ENCODE data around the gene PRR19. TPM values are rescaled to one million over a fixed set of nuclear protein-coding genes. Genes with fewer than 3 reads are reported as not detected.

PRR19 gene
- total and polyA plus RNA-seq, 10 donors = 0.33 to 1.2 (median 0.54) TPM; not detected in 2

- DNase-seq = no peak
- TF ChIP-seq POLR2A (IDR thresholded peaks at IDR 0.05) = no peak
- no peak for TF ChIP-seq POLR2AphosphoS5 (IDR thresholded peaks at IDR 0.05)
- no peak for TF ChIP-seq CTCF (IDR thresholded peaks at IDR 0.05 in 8 of 11, conservative IDR thresholded peaks at IDR 0.05 in 3 of 11)
- intact Hi-C loops (cut with DNase I; ENCODE audit: low total_unique reads) = no loop called here
- no peaks in the 10 kb centered on the region for H3K4me1 ChIP-seq
- no peak overlapping the region for H3K4me3 ChIP-seq
- peaks cover 0 to 90% (median 36%) of the 10 kb centered on the region in 6 donors for H3K36me3 ChIP-seq
- no peaks in the 10 kb centered on the region for H3K9me3 ChIP-seq
- no peaks in the 10 kb centered on the region for H3K27me3 ChIP-seq (replicated peaks in 1 of 7)
- WGBS, 5 donors = 96 to 98% (median 96%) methylated on average over 6 to 12 of the region's 12 CpGs
- H3K27ac ChIP-seq = no peak overlapping the region
Observed at GRCh38 chr19:42355896-42356295, 54.0 kb downstream of the PRR19 start.

- intact Hi-C loops (cut with DNase I; ENCODE audit: low total_unique reads) = no loop called here
- DNase-seq = no peak
Observed at GRCh38 chr19:42356686-42357085, 54.8 kb downstream of the PRR19 start.

GRCh38 chr19:42357290-42357689 is 55.4 kb downstream of the PRR19 start:
- no peak for TF ChIP-seq CTCF (IDR thresholded peaks at IDR 0.05 in 8 of 11, conservative IDR thresholded peaks at IDR 0.05 in 3 of 11)
- intact Hi-C loops (cut with DNase I; ENCODE audit: low total_unique reads) = no loop called here
- no peaks in the 10 kb centered on the region for H3K27me3 ChIP-seq (replicated peaks in 1 of 7)
- no peaks in the 10 kb centered on the region for H3K4me1 ChIP-seq
- H3K27ac ChIP-seq = no peak overlapping the region
- no peaks in the 10 kb centered on the region for H3K9me3 ChIP-seq
- H3K36me3 ChIP-seq = peaks cover 0 to 90% (median 34%) of the 10 kb centered on the region in 6 donors
- H3K4me3 ChIP-seq = no peak overlapping the region
- no peak for DNase-seq
- 78 to 94% (median 92%) methylated on average over 4 to 12 of the region's 12 CpGs for WGBS, 5 donors

More at GRCh38 chr19:42356686-42357085, 54.8 kb downstream of the PRR19 start:
- no peak for TF ChIP-seq POLR2AphosphoS5 (IDR thresholded peaks at IDR 0.05)
- TF ChIP-seq CTCF (IDR thresholded peaks at IDR 0.05 in 8 of 11, conservative IDR thresholded peaks at IDR 0.05 in 3 of 11) = no peak
- no peak for TF ChIP-seq POLR2A (IDR thresholded peaks at IDR 0.05)
- H3K4me1 ChIP-seq = no peaks in the 10 kb centered on the region
- H3K36me3 ChIP-seq = peaks cover 0 to 90% (median 36%) of the 10 kb centered on the region in 6 donors
- 94 to 99% (median 97%) methylated on average over 11 to 15 of the region's 15 CpGs for WGBS, 5 donors
- H3K4me3 ChIP-seq = no peak overlapping the region
- no peak overlapping the region for H3K27ac ChIP-seq
- H3K27me3 ChIP-seq (replicated peaks in 1 of 7) = no peaks in the 10 kb centered on the region
- H3K9me3 ChIP-seq = no peaks in the 10 kb centered on the region

Small RNA genes within 50 kb of the gene (microRNA-seq; reads per million reads assigned to microRNA genes)
- 0 to 0.35 (median 0) reads per million in 3 donors for gene MIR8077

Small RNA genes within 50 kb of the gene (small RNA-seq; reads per million reads assigned to genes)
- gene MIR8077 = 0 reads per million in 4 donors

Other genes starting within 250 kb of the PRR19 start
- 1 to 10 TPM in 6 of 7 donors, under 1 TPM in 1; 0.98 to 4.7 (median 2.2) TPM for gene GRIK5, start 231.9 kb upstream of the PRR19 start, total RNA-seq
- 1 to 10 TPM in 2 of 3 donors, under 1 TPM in 1; 0.94 to 1.4 (median 1.4) TPM for gene GRIK5, start 231.9 kb upstream of the PRR19 start, polyA plus RNA-seq
- 10 to 100 TPM; 12.0 to 21.0 (median 17.4) TPM for gene ZNF574, start 226.0 kb upstream of the PRR19 start, total RNA-seq
- gene ZNF574, start 226.0 kb upstream of the PRR19 start, polyA plus RNA-seq = 10 to 100 TPM in 1 of 3 donors, 1 to 10 TPM in 2; 4.7 to 10.5 (median 4.9) TPM
- gene POU2F2, start 169.7 kb upstream of the PRR19 start, total RNA-seq = 10 to 100 TPM; 22.7 to 67.4 (median 45.4) TPM
- 10 to 100 TPM; 22.3 to 48.5 (median 33.3) TPM for gene POU2F2, start 169.7 kb upstream of the PRR19 start, polyA plus RNA-seq
- gene DEDD2, start 84.5 kb upstream of the PRR19 start, total RNA-seq = 10 to 100 TPM; 43.3 to 73.9 (median 48.5) TPM
- 10 to 100 TPM; 24.7 to 52.1 (median 29.4) TPM for gene DEDD2, start 84.5 kb upstream of the PRR19 start, polyA plus RNA-seq
- gene ZNF526, start 81.8 kb upstream of the PRR19 start, total RNA-seq = 10 to 100 TPM in 4 of 7 donors, 1 to 10 TPM in 3; 6.5 to 15.0 (median 10.2) TPM
- 1 to 10 TPM; 1.9 to 6.1 (median 2.8) TPM for gene ZNF526, start 81.8 kb upstream of the PRR19 start, polyA plus RNA-seq
- gene GSK3A, start 59.5 kb upstream of the PRR19 start, total RNA-seq = 10 to 100 TPM; 20.8 to 33.1 (median 31.1) TPM
- 10 to 100 TPM; 22.7 to 39.3 (median 26.4) TPM for gene GSK3A, start 59.5 kb upstream of the PRR19 start, polyA plus RNA-seq
- gene ERF, start 47.0 kb upstream of the PRR19 start, total RNA-seq = 10 to 100 TPM; 36.8 to 73.1 (median 56.4) TPM
- 10 to 100 TPM; 13.5 to 49.7 (median 17.7) TPM for gene ERF, start 47.0 kb upstream of the PRR19 start, polyA plus RNA-seq
- 100 to 1,000 TPM in 1 of 7 donors, 10 to 100 TPM in 6; 63.8 to 100 (median 76.7) TPM for gene CIC, start 32.9 kb upstream of the PRR19 start, total RNA-seq
- 10 to 100 TPM; 12.5 to 43.6 (median 16.8) TPM for gene CIC, start 32.9 kb upstream of the PRR19 start, polyA plus RNA-seq
- 10 to 100 TPM; 13.7 to 20.3 (median 15.5) TPM for gene PAFAH1B3, start 492 bp downstream of the PRR19 start, total RNA-seq
- 10 to 100 TPM; 24.3 to 34.3 (median 29.9) TPM for gene PAFAH1B3, start 492 bp downstream of the PRR19 start, polyA plus RNA-seq
- gene TMEM145, start 11.2 kb downstream of the PRR19 start, total RNA-seq = 1 to 10 TPM in 2 of 7 donors, under 1 TPM in 4, not detected in 1; 0.28 to 2.3 (median 0.79) TPM
- under 1 TPM; 0.13 to 0.43 (median 0.21) TPM for gene TMEM145, start 11.2 kb downstream of the PRR19 start, polyA plus RNA-seq
- 10 to 100 TPM; 15.3 to 26.2 (median 22.5) TPM for gene MEGF8, start 23.5 kb downstream of the PRR19 start, total RNA-seq
- gene MEGF8, start 23.5 kb downstream of the PRR19 start, polyA plus RNA-seq = 10 to 100 TPM in 1 of 3 donors, 1 to 10 TPM in 2; 2.3 to 11.0 (median 2.5) TPM
- 1 to 10 TPM in 4 of 7 donors, under 1 TPM in 1, not detected in 2; 0.80 to 2.8 (median 2.5) TPM for gene CNFN, start 88.2 kb downstream of the PRR19 start, total RNA-seq
- gene CNFN, start 88.2 kb downstream of the PRR19 start, polyA plus RNA-seq = 10 to 100 TPM; 13.1 to 16.8 (median 15.7) TPM
- 10 to 100 TPM; 20.7 to 43.7 (median 25.3) TPM for gene LIPE, start 125.3 kb downstream of the PRR19 start, total RNA-seq
- 10 to 100 TPM; 20.6 to 39.5 (median 21.1) TPM for gene LIPE, start 125.3 kb downstream of the PRR19 start, polyA plus RNA-seq
- not detected for gene CXCL17, start 140.8 kb downstream of the PRR19 start, total RNA-seq
- gene CXCL17, start 140.8 kb downstream of the PRR19 start, polyA plus RNA-seq = under 1 TPM; 0.11 to 0.19 (median 0.12) TPM
- gene CEACAM1, start 226.3 kb downstream of the PRR19 start, total RNA-seq = 10 to 100 TPM; 14.4 to 33.5 (median 18.0) TPM
- gene CEACAM1, start 226.3 kb downstream of the PRR19 start, polyA plus RNA-seq = 1 to 10 TPM; 1.5 to 2.6 (median 2.1) TPM